GM12878 (cell line): ENCODE measurements around the gene ANTKMT. TPM values are rescaled to one million over a fixed set of nuclear protein-coding genes. Genes with fewer than 3 reads are reported as not detected.

Experiments used
- ATAC-seq: fragments of 200-7000 bp; cut with Tn5 transposase; 3 replicates; pipeline ENCODE4 v1.9.1; 2020; ENCODE audit warnings: mild to moderate bottlenecking, moderate library complexity
- BruUV-seq: library from RNA; stranded (reverse); fragments of 400-500 nt; replicated peaks from 2 replicates; lab custom pipeline; 2021; lab: Mats Ljungman, UMichigan
- CTCF ChIA-PET: fragments of 300-600 bp; sonication (Branson Sonifier 250); formaldehyde crosslinking; extraction: SDS; loops from one replicate; lab custom pipeline; 2021; ENCODE audit warnings: inconsistent platforms; lab: Yijun Ruan, JAX
- POLR2A ChIA-PET: fragments of 350-600 bp; formaldehyde crosslinking; extraction: SDS; loops from one replicate; lab custom pipeline; 2021; ENCODE audit warnings: inconsistent platforms; lab: Charles Lee
- RAD21 ChIA-PET: fragments of 300-600 bp; sonication (Branson Sonifier 250); formaldehyde crosslinking; loops from one replicate; lab custom pipeline; 2023; ENCODE audit warnings: antibody characterized with exemption; ENCODE audit not compliant: unreplicated experiment; lab: Charles Lee
- SMC1A ChIA-PET: fragments of 300-600 bp; sonication (Branson Sonifier 250); formaldehyde crosslinking; loops from one replicate; lab custom pipeline; 2023; ENCODE audit not compliant: unreplicated experiment, uncharacterized antibody; lab: Charles Lee
- DNase-seq: peaks from one replicate; pipeline ENCODE4 v3.0.0-alpha.2; 2011; ENCODE audit warnings: low read depth, low spot score
- FAIRE-seq: peaks from 3 replicates; lab custom pipeline; 2011; peaks lifted over from hg19 to GRCh38; lab: Jason Lieb, UNC
- H2AFZ ChIP-seq: 2 replicates; pipeline ENCODE4 v1.6.0; 2011; ENCODE audit warnings: low read depth, low read length, control low read depth; ENCODE audit not compliant: control insufficient read depth
- H3K27ac ChIP-seq: 2 replicates; pipeline ENCODE4 v1.5.1; 2011; ENCODE audit warnings: control low read depth; ENCODE audit not compliant: control insufficient read depth, insufficient read depth
- H3K27me3 ChIP-seq, 2 experiments: replicated peaks in 1 of 2; 2 replicates each; pipeline versions ENCODE4 v1.6.0 to v1.6.1; 2011; ENCODE audit warnings: low read length in 1 of 2; ENCODE audit not compliant: control insufficient read depth in 2 of 2, insufficient read depth in 2 of 2
- H3K36me3 ChIP-seq, 2 experiments: 2 replicates each; pipeline ENCODE4 v1.5.1; 2011; ENCODE audit warnings: low read length in 1 of 2; ENCODE audit not compliant: control insufficient read depth in 2 of 2, insufficient read depth in 2 of 2
- H3K4me1 ChIP-seq: 2 replicates; pipeline ENCODE4 v1.6.1; 2011; ENCODE audit warnings: mild to moderate bottlenecking, low read length, moderate library complexity, mixed read lengths; ENCODE audit not compliant: control insufficient read depth, insufficient read depth
- H3K4me2 ChIP-seq: 2 replicates; pipeline ENCODE4 v1.6.0; 2011; ENCODE audit warnings: control low read depth; ENCODE audit not compliant: control insufficient read depth, insufficient read depth
- H3K4me3 ChIP-seq: fragments of 200-600 bp; sonication (generic); 2 replicates; pipeline ENCODE4 v1.5.1; 2016
- H3K79me2 ChIP-seq: 2 replicates; pipeline ENCODE4 v1.6.0; 2011; ENCODE audit warnings: low read length; ENCODE audit not compliant: control insufficient read depth, insufficient read depth
- H3K9ac ChIP-seq: 2 replicates; pipeline ENCODE4 v1.8.0; 2011; ENCODE audit warnings: low read length, control low read depth, mixed read lengths; ENCODE audit not compliant: control insufficient read depth, insufficient read depth
- H3K9me3 ChIP-seq: replicated peaks from 3 replicates; pipeline ENCODE4 v1.5.1; 2011; ENCODE audit warnings: mild to moderate bottlenecking, low read length; ENCODE audit not compliant: control insufficient read depth, insufficient read depth
- H4K20me1 ChIP-seq: 2 replicates; pipeline ENCODE4 v1.6.0; 2011; ENCODE audit not compliant: control insufficient read depth, insufficient read depth
- BCL3 ChIP-seq: IDR thresholded peaks from 2 replicates; pipeline ENCODE4 v1.6.1; 2011; ENCODE audit warnings: borderline replicate concordance, low read depth, mild to moderate bottlenecking, moderate library complexity, low read length; ENCODE audit not compliant: insufficient read depth, poor library complexity, severe bottlenecking
- BHLHE40 ChIP-seq, 2 experiments: fragments of 450-650 bp in 1 of 2; IDR thresholded peaks; 2 replicates each; pipeline ENCODE4 v1.6.1; 2011 to 2017; ENCODE audit warnings: low read depth in 2 of 2, borderline replicate concordance in 1 of 2, improper control_type of control experiment in 1 of 2, low read length in 1 of 2, mild to moderate bottlenecking in 1 of 2
- CHD4 ChIP-seq: fragments of 200-600 bp; sonication (generic); IDR thresholded peaks from 2 replicates; pipeline ENCODE4 v1.6.1; 2016; ENCODE audit warnings: mild to moderate bottlenecking
- GABPA ChIP-seq: IDR thresholded peaks from 2 replicates; pipeline ENCODE4 v1.6.1; 2014; ENCODE audit warnings: antibody characterized with exemption, low read depth, mild to moderate bottlenecking, inconsistent platforms
- HCFC1 ChIP-seq: fragments of 150-350 bp; IDR thresholded peaks from 2 replicates; pipeline ENCODE4 v1.6.1; 2014; ENCODE audit warnings: low read length
- KAT2A ChIP-seq: conservative IDR thresholded peaks from 2 replicates; pipeline ENCODE4 v1.6.1; 2011; ENCODE audit warnings: low read depth, low read length; ENCODE audit not compliant: control insufficient read depth
- MTA2 ChIP-seq: fragments of 450-650 bp; IDR thresholded peaks from 2 replicates; pipeline ENCODE4 v1.6.1; 2016; ENCODE audit warnings: low read depth, mild to moderate bottlenecking, moderate library complexity
- NFYB ChIP-seq: IDR thresholded peaks from 2 replicates; pipeline ENCODE4 v1.6.1; 2011; ENCODE audit warnings: low read depth, mild to moderate bottlenecking, low read length, improper control_type of control experiment, moderate library complexity; ENCODE audit not compliant: insufficient read depth
- NR2C1 ChIP-seq: fragments of 450-650 bp; IDR thresholded peaks from 2 replicates; pipeline ENCODE4 v1.6.1; 2017; ENCODE audit warnings: antibody characterized with exemption, mild to moderate bottlenecking, moderate library complexity
- RB1 ChIP-seq: fragments of 450-650 bp; formaldehyde crosslinking; IDR thresholded peaks from 2 replicates; pipeline ENCODE4 v1.6.1; 2017; ENCODE audit warnings: mild to moderate bottlenecking, borderline replicate concordance
- SIN3A ChIP-seq: IDR thresholded peaks from 2 replicates; pipeline ENCODE4 v1.6.1; 2012; ENCODE audit warnings: low read depth, low read length, improper control_type of control experiment
- SUPT20H ChIP-seq: IDR thresholded peaks from 2 replicates; pipeline ENCODE4 v1.6.1; 2011; ENCODE audit warnings: low read depth, mild to moderate bottlenecking, low read length, moderate library complexity, borderline replicate concordance; ENCODE audit not compliant: control insufficient read depth
- ZSCAN29 ChIP-seq: fragments of 450-650 bp; IDR thresholded peaks from 2 replicates; pipeline ENCODE4 v1.6.1; 2017; ENCODE audit warnings: mild to moderate bottlenecking, moderate library complexity
- WGBS: methylation state at CpG from one replicate; pipeline ENCODE4 v1.1.6; 2016; ENCODE audit warnings: low lambda C conversion rate; ENCODE audit not compliant: insufficient replicate concordance, insufficient coverage; ENCODE audit errors: missing lambda C conversion rate; 5-methylcytosine and 5-hydroxymethylcytosine counted together
- in situ Hi-C: fragments of 300-500 bp; cut with MboI; formaldehyde crosslinking; loops from 9 replicates; pipeline ENCODE4 v1.14.3; 2018; ENCODE audit warnings: mixed read lengths
- intact Hi-C: fragments of 100-400 bp; cut with micrococcal nuclease; formaldehyde crosslinking; loops from one replicate; pipeline ENCODE4 v1.14.2; 2022; ENCODE audit not compliant: unreplicated experiment
- polyA plus RNA-seq, 11 experiments: library from polyadenylated mRNA; depleted of rRNA in 4 of 11; unstranded in 6 of 11; stranded (reverse) in 5 of 11; fragments of >200 nt; fragmentation: Nextera tagmentation in 4 of 11; fragmentation: Illumina TruSeq in 1 of 11; extraction: Ambion mirVana in 4 of 11; extraction: Trizol in 1 of 11; gene quantifications; 1 replicate in 1 of 11; 2 replicates in 10 of 11; pipeline versions ENCODE4 v1.2.1 to v1.2.3, GENCODE V29; 2011 to 2016; ENCODE audit warnings: inconsistent platforms in 2 of 11, missing spikeins in 2 of 11, low read depth in 1 of 11
- total RNA-seq, 4 experiments: library from RNA; depleted of rRNA in 3 of 4; stranded (reverse); fragments of >200 nt in 3 of 4; fragmentation: Illumina TruSeq in 1 of 4; extraction: Trizol in 1 of 4; gene quantifications; 2 replicates each; pipeline versions ENCODE4 v1.2.1 to v1.2.3, GENCODE V29; 2013 to 2021

The ANTKMT gene
- total and polyA plus RNA-seq, 10 of the 15 experiments (the other 5 are each of a cell fraction or from before 2014, with no cell fraction given): 0.58 to 60.5 (median 25.8) TPM

- TF ChIP-seq HCFC1 (no peak), SUPT20H (no peak), CHD4 (no peak), BCL3 (no peak), NFYB (no peak), GABPA (no peak), BHLHE40 (IDR thresholded peaks at IDR 0.05; ENCODE audit: borderline replicate concordance in 1 of 2, low read depth in 2 of 2, low read length in 1 of 2) (no peak), SIN3A (no peak), RB1 (no peak), NR2C1 (no peak), ZSCAN29 (no peak), MTA2 (no peak), KAT2A (no peak)
These were observed 46.1 kb downstream of the ANTKMT start for GRCh38 chr16:766820-767640.

More at GRCh38 chr16:766820-767640, 46.1 kb downstream of the ANTKMT start:
- Histone ChIP-seq H3K27ac (no peak overlapping the region), H3K9ac (no peak overlapping the region), H3K27me3 (no peaks in the 10 kb centered on the region), H3K4me3 (no peak overlapping the region), H3K4me1 (no peaks in the 10 kb centered on the region), H3K36me3 (no peaks in the 10 kb centered on the region), H3K79me2 (no peaks in the 10 kb centered on the region), H2AFZ (no peak overlapping the region), H3K9me3 (no peaks in the 10 kb centered on the region), H3K4me2 (no peak overlapping the region), H4K20me1 (no peaks in the 10 kb centered on the region)
- WGBS: 58% methylated on average over 28 of the region's 48 CpGs
- POLR2A ChIA-PET: no interaction called here
- RAD21 ChIA-PET: no interaction called here
- in situ Hi-C loops (no loop called here), intact Hi-C loops (no loop called here)
- no TSS peak for BruUV-seq
- ATAC-seq (no peak), DNase-seq (no peak), FAIRE-seq (no peak)
- CTCF ChIA-PET: no interaction called here
- SMC1A ChIA-PET: no interaction called here
